ENCODE data around the gene REX1BD. TPM values are rescaled to one million over a fixed set of nuclear protein-coding genes. Genes with fewer than 3 reads are reported as not detected.
A peak's percentile ranks its signal among the peaks of the same experiment; 100 is the strongest.
"Not testable (repeated sequence)": the region's sequence is repeated elsewhere in the genome, so short reads cannot be mapped to it uniquely, and the experiment has no call there.

REX1BD gene
- total RNA-seq, 1 experiment from 2014 or later = 72.3 TPM

DNA sequence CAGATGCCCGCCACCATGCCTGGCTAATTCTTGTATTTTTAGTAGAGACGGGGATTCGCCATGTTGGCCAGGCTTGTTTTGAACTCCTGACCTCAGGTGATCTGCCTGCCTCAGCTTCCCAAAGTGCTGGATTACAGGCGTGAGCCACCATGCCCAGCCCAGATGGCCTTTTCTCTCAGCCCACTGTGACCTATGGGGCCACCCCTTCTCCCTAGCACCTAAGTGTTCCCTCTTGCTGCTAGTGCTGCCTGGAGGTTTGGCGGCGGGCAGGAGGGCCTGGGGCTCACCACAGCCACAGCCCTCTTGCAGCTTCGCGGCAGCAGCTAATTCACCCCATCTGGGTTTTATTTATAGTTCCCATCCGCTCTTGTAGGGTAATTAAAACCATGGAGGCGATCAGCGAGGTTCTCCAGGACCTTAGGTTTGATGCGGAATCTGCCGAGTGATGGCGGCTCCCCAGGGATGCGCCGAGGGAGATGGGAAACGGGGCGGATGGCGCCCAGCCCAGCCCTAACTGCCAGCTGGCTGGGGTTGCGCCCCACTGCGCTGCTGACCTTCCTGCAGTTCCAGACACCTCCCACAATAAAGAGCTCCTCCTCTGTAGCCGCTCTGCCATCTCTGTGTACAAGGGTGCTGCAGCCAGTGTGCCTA is 3.3 kb downstream of the REX1BD start:
- WGBS (ENCODE audit: extremely low coverage, insufficient read length, low lambda C conversion rate) = no CpG with 5 or more reads among the region's 22 CpGs
- H3K4ac ChIP-seq (ENCODE audit: low read depth, low read length) = no peak overlapping the region
- H3K4me3 Mint-ChIP-seq = peak overlapping the region in 1 of 2 experiments; percentile 65; a peak in 2 of 5 replicates

DNA sequence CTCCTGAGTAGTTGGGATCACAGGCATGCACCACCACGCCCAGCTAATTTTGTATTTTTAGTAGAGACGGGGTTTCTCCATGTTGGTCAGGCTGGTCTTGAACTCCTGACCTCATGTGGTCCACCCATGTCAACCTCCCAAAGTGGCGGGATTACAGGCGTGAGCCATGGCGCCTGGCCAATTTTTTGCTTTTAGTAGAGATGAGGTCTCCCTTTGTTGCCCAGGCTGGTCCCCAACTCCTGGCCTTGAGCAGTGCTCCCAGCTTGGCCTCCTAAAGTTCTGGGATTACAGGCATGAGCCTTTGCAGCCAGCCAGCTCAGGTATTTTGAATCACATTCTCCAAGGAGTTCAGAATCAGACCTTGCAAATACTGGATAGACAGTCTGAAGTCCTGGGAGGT is 4.1 kb downstream of the REX1BD start:
- not testable (repeated sequence) for H3K27ac Mint-ChIP-seq; H2BK5ac ChIP-seq (ENCODE audit: insufficient read length, low read length); H2BK120ac ChIP-seq (ENCODE audit: low read depth, low read length, poor library complexity, severe bottlenecking); H2BK15ac ChIP-seq (ENCODE audit: low read depth, low read length); H4K5ac ChIP-seq (ENCODE audit: insufficient read length, low read depth, low read length); H4K8ac ChIP-seq (replicated peaks; ENCODE audit: insufficient read length, low read depth, low read length); H4K91ac ChIP-seq (ENCODE audit: insufficient read length, low read depth, low read length); H3K27me3 ChIP-seq (ENCODE audit: insufficient read depth, low read length); H3K4ac ChIP-seq (ENCODE audit: low read depth, low read length); H3K18ac ChIP-seq (ENCODE audit: insufficient read length, low read depth, low read length); DNase-seq; H4K20me1 ChIP-seq (ENCODE audit: control insufficient read depth, insufficient read depth, insufficient read length); H3K14ac ChIP-seq (ENCODE audit: insufficient read depth, low read length); H3K79me2 ChIP-seq (ENCODE audit: insufficient read depth, low read length); H3K4me2 ChIP-seq (ENCODE audit: insufficient read depth, insufficient read length, low read length); H3K4me1 ChIP-seq (ENCODE audit: insufficient read depth, low read length); H3K9me3 Mint-ChIP-seq; H3K56ac ChIP-seq (ENCODE audit: insufficient read length, low read depth, low read length); H3K27ac ChIP-seq (ENCODE audit: insufficient read length, low read depth, low read length); H2AK5ac ChIP-seq (ENCODE audit: insufficient read length, low read length); H3K23ac ChIP-seq (ENCODE audit: insufficient read length, low read depth, low read length); H2BK20ac ChIP-seq (ENCODE audit: low read depth, low read length, poor library complexity, severe bottlenecking); H3K79me1 ChIP-seq (ENCODE audit: insufficient read depth, low read depth, low read length, poor library complexity, severe bottlenecking); H2BK12ac ChIP-seq (ENCODE audit: insufficient read length, low read depth, low read length); H3K9ac ChIP-seq (ENCODE audit: extremely low read depth, insufficient read length, low read length); H3T11ph ChIP-seq (ENCODE audit: low read length); H3K9me3 ChIP-seq (ENCODE audit: control insufficient read depth, low read depth, low read length); H2AFZ ChIP-seq (ENCODE audit: low read length)
- WGBS (ENCODE audit: extremely low coverage, insufficient read length, low lambda C conversion rate) = no CpG with 5 or more reads among the region's 5 CpGs
- Mint-ChIP-seq H3K4me3 (peak overlapping the region in 1 of 2 experiments; percentile 77; a peak in 3 of 5 replicates), H3K4me1 (peaks cover 47 to 52% of the 10 kb centered on the region in 2 experiments), H3K27me3 (ENCODE audit: low read depth) (peaks cover 11% of the 10 kb centered on the region), H3K36me3 (ENCODE audit: insufficient read depth in 1 of 3, low read depth in 3 of 3) (peaks cover 3 to 16% (median 5%) of the 10 kb centered on the region in 3 experiments; a peak in 5 of 7 replicates)
- H3K23me2 ChIP-seq (ENCODE audit: insufficient read length, low read depth, low read length, poor library complexity, severe bottlenecking) = peaks cover 28% of the 10 kb centered on the region

More for the DNA sequence above, 3.3 kb downstream of the REX1BD start:
- Mint-ChIP-seq H3K27me3 (ENCODE audit: low read depth) (peaks cover 11% of the 10 kb centered on the region), H3K9me3 (no peaks in the 10 kb centered on the region; a peak in 1 of 5 replicates), H3K36me3 (ENCODE audit: insufficient read depth in 1 of 3, low read depth in 3 of 3) (peaks cover 3 to 16% (median 5%) of the 10 kb centered on the region in 3 experiments; a peak in 5 of 7 replicates), H3K27ac (no peak overlapping the region), H3K4me1 (peaks cover 45 to 49% of the 10 kb centered on the region in 2 experiments)
- Histone ChIP-seq H2BK20ac (ENCODE audit: low read depth, low read length, poor library complexity, severe bottlenecking) (no peak overlapping the region), H2BK5ac (ENCODE audit: insufficient read length, low read length) (no peak overlapping the region), H4K91ac (ENCODE audit: insufficient read length, low read depth, low read length) (no peak overlapping the region), H3K4me1 (ENCODE audit: insufficient read depth, low read length) (peaks cover 8% of the 10 kb centered on the region; the same call in 1 of the 2 replicates), H4K5ac (ENCODE audit: insufficient read length, low read depth, low read length) (no peak overlapping the region), H3K14ac (ENCODE audit: insufficient read depth, low read length) (no peak overlapping the region), H2AFZ (ENCODE audit: low read length) (no peak overlapping the region), H4K20me1 (ENCODE audit: control insufficient read depth, insufficient read depth, insufficient read length) (no peaks in the 10 kb centered on the region), H3K79me2 (ENCODE audit: insufficient read depth, low read length) (no peaks in the 10 kb centered on the region), H3K18ac (ENCODE audit: insufficient read length, low read depth, low read length) (no peak overlapping the region), H3K56ac (ENCODE audit: insufficient read length, low read depth, low read length) (no peak overlapping the region), H2AK5ac (ENCODE audit: insufficient read length, low read length) (no peak overlapping the region), H3K4me2 (ENCODE audit: insufficient read depth, insufficient read length, low read length) (no peak overlapping the region), H3K23ac (ENCODE audit: insufficient read length, low read depth, low read length) (no peak overlapping the region), H3K79me1 (ENCODE audit: insufficient read depth, low read depth, low read length, poor library complexity, severe bottlenecking) (no peaks in the 10 kb centered on the region), H3K9ac (ENCODE audit: extremely low read depth, insufficient read length, low read length) (no peak overlapping the region), H2BK120ac (ENCODE audit: low read depth, low read length, poor library complexity, severe bottlenecking) (no peak overlapping the region), H2BK12ac (ENCODE audit: insufficient read length, low read depth, low read length) (no peak overlapping the region), H3K27ac (ENCODE audit: insufficient read length, low read depth, low read length) (no peak overlapping the region), H2BK15ac (ENCODE audit: low read depth, low read length) (no peak overlapping the region), H4K8ac (replicated peaks; ENCODE audit: insufficient read length, low read depth, low read length) (no peak overlapping the region), H3K9me3 (ENCODE audit: control insufficient read depth, low read depth, low read length) (no peaks in the 10 kb centered on the region), H3K23me2 (ENCODE audit: insufficient read length, low read depth, low read length, poor library complexity, severe bottlenecking) (peaks cover 28% of the 10 kb centered on the region), H3K27me3 (ENCODE audit: insufficient read depth, low read length) (no peaks in the 10 kb centered on the region), H3T11ph (ENCODE audit: low read length) (no peak overlapping the region)
- DNase-seq = no peak
- TF ChIP-seq, protein P1, sequence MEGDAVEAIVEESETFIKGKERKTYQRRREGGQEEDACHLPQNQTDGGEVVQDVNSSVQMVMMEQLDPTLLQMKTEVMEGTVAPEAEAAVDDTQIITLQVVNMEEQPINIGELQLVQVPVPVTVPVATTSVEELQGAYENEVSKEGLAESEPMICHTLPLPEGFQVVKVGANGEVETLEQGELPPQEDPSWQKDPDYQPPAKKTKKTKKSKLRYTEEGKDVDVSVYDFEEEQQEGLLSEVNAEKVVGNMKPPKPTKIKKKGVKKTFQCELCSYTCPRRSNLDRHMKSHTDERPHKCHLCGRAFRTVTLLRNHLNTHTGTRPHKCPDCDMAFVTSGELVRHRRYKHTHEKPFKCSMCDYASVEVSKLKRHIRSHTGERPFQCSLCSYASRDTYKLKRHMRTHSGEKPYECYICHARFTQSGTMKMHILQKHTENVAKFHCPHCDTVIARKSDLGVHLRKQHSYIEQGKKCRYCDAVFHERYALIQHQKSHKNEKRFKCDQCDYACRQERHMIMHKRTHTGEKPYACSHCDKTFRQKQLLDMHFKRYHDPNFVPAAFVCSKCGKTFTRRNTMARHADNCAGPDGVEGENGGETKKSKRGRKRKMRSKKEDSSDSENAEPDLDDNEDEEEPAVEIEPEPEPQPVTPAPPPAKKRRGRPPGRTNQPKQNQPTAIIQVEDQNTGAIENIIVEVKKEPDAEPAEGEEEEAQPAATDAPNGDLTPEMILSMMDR (conservative IDR thresholded peaks at IDR 0.05) = no peak

Data from H9 (cell line).